Liver (tissue), 3 donors: ENCODE results near the gene SC5D.

Source experiments
- CTCF ChIP-seq: fragments of 150-350 bp; IDR thresholded peaks from 2 replicates; pipeline ENCODE4 v1.5.1; 2017; ENCODE audit warnings: improper control_type of control experiment, low read depth, low read length; ENCODE audit not compliant: missing input control
- RXRA ChIP-seq, 2 donors: IDR thresholded peaks; 2 replicates each; pipeline ENCODE4 v1.6.1; 2017 to 2018; ENCODE audit warnings: antibody characterized with exemption in 2 of 2, mild to moderate bottlenecking in 1 of 2
- SP1 ChIP-seq: IDR thresholded peaks from 2 replicates; pipeline ENCODE4 v1.6.1; 2018; ENCODE audit warnings: antibody characterized with exemption, mild to moderate bottlenecking
- TAF1 ChIP-seq: conservative IDR thresholded peaks from 2 replicates; pipeline ENCODE4 v1.6.1; 2016; ENCODE audit warnings: antibody characterized with exemption, mild to moderate bottlenecking
- donor health status: healthy.
- donor health status: healthy.

DNA sequence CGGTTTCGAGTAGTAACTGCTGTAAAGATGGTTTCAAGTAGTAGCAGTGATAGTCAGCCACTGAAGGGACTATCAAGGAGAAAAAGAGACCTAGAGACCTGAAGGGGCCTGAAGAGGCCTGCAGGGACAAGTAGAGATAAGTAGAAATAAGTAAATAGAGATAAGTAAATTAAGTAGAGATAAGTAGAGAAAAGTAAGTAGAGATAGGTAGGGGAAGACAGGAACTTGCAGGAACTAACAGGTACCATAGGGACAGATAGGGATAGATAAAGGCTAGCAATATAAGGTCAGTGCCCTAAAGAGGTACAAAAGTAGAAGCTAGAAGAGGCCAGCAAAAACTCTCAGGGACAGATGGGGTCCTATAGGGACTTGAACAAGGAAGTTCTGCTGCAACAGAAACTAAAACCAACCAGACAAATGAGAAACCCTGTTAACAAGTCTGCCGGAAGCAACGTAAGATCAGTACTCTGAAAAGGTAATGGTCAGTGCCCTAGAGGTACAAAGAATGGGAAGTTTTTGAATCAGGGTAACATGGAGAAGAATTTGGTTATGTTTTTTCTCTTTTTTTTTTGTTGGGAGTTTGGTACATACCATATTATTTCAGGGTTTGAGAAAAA is 9.6 kb upstream of the SC5D start:
- TF ChIP-seq SP1 (no peak), CTCF (no peak), RXRA (IDR thresholded peaks at IDR 0.05) (no peak), TAF1 (no peak)
